AML-193 (cell line): ENCODE results near the gene UBE2D2.
A peak's percentile ranks its signal among the peaks of the same experiment; 100 is the strongest.

ENCODE experiments used
- DNase-seq, 2 experiments: peaks; one replicate each; lab custom pipeline; 2025; lab: John Stamatoyannopoulos, UW

The UBE2D2 gene

DNA sequence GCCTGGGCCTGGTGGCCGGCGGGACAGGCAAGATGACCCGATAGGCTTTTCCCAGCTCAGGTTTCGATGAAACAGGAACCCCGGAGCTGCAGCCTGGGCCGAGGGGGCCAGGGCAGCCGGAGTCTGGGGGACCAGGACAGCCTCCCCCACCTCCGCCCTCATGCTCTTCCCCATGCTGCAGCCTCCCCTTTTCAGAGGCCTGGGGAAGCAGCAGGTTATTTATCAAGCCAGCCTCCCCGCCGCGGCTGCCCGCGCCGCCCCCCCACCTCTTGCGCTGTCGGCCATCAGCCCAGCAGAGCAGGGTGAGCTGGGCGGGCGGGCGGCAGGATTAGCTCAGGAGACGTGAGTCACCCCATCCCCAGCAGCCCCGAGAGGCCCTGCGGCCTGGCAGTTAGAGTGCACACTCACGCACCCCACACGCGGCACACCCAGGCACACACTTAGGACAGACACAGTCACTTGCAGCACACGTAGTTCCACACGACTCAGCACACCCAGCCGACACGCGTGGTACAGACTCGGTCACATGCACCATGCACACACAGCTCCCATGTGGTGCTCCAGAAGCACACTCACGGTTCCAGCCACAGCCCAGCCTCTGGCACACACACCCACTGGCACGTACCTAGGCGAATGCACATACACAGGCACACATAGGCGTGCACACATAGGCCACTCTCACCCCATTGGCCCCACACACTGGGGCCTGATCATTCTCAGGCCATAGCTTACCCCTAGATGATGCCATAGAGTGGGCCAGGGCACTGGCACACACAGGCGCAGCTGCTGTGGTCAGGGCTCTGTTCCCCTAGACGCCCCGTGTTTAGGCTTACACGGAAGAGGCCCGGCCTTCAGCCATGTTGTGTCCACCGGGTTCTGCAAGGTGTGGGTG lies 100.0 kb downstream of the UBE2D2 start:
- DNase-seq = peak; percentile 82 to 86

- DNase-seq = no peak
These were observed 101.5 kb downstream of the UBE2D2 start for GRCh38 chr5:139662617-139663016.

GRCh38 chr5:139663207-139664085 lies 102.3 kb downstream of the UBE2D2 start:
- DNase-seq = no peak

- peak; percentile 94 to 95 for DNase-seq
These were observed 103.1 kb downstream of the UBE2D2 start for GRCh38 chr5:139664086-139664693.

- DNase-seq = no peak
These were observed 103.7 kb downstream of the UBE2D2 start for GRCh38 chr5:139664727-139665351.

- no peak for DNase-seq
These were observed 104.5 kb downstream of the UBE2D2 start for GRCh38 chr5:139665626-139666025.

GRCh38 chr5:139666551-139666950 lies 105.4 kb downstream of the UBE2D2 start:
- no peak for DNase-seq

DNA sequence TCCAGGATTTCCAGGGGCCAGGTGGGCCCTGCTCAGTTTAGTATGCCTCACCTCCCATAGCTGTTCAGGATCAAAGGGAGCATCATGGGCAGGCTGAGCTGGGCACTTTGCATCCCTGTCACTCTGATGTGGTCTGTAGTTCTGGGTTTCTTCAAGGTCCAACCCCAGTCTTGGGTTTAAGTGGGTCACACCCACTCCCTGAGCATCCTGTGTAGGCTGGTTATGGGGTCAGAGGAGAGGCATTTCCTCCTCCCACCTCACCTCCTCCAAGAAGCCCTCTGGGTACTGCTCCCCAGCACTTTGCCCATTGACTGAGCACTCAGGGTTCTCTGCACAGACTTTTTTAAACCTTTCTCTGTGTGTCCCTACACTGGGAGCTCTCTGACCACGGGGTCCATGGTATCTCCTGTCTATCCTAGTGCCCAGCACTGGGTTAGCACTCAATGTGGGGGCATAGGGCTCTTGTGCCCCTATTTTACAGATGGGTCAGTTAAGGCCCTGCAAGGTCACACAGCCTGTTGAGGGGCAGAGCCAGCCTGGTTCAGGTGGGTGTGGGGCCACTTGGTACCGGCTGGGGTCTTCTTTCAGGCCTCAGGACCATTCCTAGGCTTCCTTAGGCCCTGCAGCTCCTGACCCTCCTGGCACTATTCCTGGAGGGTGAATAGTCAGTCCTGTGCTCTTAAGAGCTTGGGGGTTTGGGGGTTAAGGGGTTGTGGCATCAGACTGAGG lies 106.0 kb downstream of the UBE2D2 start:
- no peak for DNase-seq

DNA sequence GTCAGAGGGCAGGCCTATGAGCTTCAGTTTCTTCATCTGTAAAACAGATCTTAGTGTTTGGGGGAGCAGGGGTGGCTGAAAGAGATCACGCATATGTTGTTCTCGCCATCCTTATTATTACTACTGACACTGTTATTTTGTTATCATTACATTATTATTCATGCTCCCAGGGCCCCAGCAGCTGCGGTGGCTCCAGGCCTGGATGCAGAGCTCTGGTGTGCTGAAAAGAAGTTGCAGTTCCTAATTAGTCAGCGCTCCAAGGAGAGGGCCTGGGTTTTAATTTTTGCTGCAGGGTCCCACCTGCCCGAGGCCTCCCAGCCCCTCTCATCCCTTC lies 106.6 kb downstream of the UBE2D2 start:
- DNase-seq = no peak

GRCh38 chr5:139668064-139668880 lies 107.1 kb downstream of the UBE2D2 start:
- no peak for DNase-seq

GRCh38 chr5:139668924-139669661 lies 108.0 kb downstream of the UBE2D2 start:
- no peak for DNase-seq

DNA sequence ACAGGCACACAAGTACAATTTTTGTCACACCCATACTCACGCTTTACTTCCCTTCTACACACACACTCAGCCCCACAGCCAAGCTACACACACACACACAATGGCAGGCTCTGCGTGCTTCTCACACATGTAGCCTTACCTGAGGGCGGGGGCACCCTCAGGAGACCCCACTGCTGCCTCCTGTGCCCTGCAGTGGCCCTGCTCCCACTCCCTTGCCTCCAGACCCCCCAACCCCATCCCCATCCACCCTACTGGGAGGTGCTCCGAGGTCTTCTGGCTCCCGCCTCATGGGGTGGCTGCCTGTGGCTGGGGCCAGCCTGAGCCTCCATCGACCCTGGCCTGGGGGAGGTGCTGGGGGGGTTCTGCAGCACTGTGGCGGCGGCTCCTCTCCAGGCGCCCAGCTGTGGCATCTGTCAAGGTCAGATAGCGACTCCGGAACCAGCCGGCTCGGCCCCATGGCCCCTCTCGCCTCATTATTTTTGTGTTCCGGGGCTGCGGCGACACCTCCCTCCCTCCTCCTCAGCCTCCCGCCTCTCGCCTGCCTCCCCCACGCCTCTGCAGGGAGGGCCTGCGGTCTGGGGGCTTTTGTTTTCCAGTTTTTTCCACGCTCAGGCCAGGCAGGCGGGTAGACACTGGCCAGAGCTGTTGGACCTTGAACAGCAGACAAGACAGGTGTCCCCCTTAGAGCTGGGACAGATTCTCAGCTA lies 108.7 kb downstream of the UBE2D2 start:
- no peak for DNase-seq

- DNase-seq = no peak
These were observed 109.4 kb downstream of the UBE2D2 start for GRCh38 chr5:139670369-139671095.

- DNase-seq = no peak
These were observed 110.1 kb downstream of the UBE2D2 start for GRCh38 chr5:139671096-139671841.

DNA sequence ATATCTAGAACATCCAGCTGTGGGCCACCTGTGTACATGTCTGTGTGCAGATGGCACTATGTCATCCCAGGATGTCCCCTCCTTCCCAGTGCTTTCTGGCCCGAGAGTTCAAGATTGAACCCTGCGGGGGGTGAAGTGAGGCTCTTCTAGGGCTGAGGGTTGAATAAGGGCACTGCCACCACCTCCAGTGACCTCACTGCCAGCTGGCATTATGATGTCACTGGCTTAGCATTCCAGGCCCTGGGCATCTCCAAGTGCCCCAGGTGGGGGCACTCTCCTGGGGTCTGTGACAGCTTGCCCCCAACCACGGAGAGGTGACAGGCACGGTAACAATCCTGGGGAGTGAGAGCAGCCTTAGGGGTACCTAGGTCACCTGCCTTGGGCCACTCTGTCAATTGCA lies 114.1 kb downstream of the UBE2D2 start:
- no peak for DNase-seq

DNA sequence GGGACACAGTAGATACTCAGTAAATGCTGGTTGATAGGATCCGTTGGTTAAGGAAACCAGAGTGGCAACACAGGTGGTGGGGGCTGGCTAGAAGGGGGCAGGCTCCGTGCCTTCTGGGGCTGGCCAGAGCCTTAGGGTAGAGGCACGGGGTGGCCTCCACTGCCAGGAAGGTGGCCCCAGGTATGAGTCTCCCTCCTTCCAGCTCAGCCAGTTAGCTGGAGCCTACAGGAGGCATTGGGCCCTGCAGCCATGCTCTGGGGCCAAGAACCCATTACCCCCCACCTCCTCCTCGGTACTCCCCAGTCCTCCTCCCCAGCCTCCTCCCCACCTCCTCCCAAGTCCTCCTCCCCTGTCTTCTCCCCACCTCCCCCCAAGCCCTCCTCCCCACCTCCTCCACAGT lies 114.7 kb downstream of the UBE2D2 start:
- DNase-seq = no peak

GRCh38 chr5:139676406-139676805 lies 115.3 kb downstream of the UBE2D2 start:
- no peak for DNase-seq
